GM19238 (cell line): Measurements from ENCODE around the gene ARHGEF16.

ENCODE experiments used
- DNase-seq: peaks from one replicate; pipeline ENCODE4 v3.0.0; 2011; ENCODE audit warnings: low spot score; ENCODE audit not compliant: insufficient read length

ARHGEF16 gene

DNA sequence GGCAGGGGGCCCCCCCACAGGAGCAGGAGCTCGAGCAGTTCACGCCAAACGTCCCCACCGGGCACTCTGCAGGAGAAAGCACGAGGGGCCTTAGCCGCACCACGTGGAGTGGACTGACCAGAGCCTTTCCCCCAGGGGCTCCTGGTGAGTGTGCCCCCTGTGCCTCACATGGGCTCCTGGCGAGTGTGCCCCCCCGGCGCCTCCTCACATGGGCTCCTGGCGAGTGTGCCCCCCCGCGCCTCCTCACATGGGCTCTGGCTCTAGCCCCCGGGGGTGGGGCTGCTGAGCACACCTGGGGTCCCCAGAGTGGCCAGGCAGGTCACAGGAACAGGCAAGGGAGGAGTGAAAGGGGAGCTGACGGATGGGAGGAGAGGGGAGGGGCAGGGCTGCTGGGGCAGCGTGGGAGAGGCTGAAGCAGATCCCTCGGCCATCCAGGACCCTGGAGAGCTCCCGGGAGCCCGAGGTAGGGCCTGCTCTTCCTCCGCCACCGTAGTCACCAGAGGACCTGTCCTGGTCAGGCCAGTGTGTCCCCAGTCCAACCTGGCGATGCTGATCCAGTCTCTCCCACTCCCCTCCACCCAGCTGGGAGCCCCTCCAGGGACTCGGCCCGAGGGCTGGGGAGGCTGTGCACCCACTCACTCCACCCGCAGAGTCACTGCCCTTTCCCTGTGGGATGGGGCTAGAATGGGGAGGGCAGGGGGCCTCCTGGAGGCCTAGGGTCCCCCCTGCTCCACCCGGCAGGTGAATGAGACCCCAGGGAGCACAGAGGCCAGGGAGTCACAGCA, 47.6 kb downstream of the ARHGEF16 start:
- peak; percentile 44 for DNase-seq

DNA sequence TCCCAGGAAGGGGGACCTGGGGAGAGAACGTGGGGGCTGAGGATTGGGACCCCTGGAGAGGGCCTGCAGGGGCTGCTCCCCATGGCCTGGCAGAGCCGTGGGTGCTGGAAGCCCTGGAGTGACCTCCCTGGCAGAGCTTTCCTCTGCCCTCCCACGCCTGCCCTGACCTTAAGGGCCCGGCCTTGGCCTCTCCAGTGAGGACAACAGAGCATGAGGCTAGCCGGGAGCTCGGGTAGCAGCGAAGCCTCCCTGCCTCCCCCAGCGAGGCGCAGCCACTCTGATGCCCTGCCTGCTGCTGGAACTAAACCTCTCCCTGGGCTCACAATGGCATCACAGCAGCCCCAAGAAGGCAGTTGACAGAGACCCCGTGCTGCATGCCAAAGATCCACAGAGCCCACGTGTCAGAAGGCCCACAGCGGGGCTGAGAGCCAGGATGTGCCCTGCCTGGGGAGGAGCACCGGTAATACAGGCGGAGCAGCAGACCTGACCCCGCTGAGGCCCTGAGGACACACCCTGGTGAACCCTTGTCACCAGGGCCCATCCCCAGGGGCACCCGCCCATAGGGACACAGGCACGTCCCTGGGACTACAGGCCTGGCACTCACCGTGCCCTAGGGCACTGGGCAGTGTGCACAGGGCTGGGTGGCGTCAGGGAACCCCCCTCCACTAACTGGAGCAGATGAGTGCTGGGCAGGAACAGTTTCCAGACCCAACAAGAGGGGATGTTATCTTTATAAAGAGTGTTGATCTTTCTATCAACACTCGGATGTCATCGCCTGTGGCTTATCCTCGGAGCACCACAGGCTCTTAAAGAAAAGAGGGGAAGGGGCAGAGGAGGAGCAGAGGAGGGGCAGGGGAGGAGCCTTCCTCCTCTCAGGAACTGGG, 48.4 kb downstream of the ARHGEF16 start:
- no peak for DNase-seq

DNA sequence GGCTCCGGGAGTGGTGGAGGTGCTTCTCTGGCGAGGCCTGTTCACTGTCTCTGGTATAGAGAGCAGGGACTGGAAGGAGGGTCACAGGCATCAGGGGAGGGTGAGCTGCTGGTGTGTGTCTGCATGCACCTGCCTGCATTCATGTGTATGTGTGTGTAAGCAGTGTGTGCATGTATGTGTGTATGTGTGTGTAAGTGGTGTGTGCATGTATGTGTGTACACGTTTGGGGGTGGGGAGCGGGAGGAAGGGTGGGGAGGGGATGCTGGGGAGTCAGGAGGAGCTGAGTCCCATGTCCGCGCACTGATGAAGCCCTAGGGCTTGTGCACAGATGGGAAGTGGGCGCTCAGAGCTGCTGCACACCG, 49.0 kb downstream of the ARHGEF16 start:
- no peak for DNase-seq

DNA sequence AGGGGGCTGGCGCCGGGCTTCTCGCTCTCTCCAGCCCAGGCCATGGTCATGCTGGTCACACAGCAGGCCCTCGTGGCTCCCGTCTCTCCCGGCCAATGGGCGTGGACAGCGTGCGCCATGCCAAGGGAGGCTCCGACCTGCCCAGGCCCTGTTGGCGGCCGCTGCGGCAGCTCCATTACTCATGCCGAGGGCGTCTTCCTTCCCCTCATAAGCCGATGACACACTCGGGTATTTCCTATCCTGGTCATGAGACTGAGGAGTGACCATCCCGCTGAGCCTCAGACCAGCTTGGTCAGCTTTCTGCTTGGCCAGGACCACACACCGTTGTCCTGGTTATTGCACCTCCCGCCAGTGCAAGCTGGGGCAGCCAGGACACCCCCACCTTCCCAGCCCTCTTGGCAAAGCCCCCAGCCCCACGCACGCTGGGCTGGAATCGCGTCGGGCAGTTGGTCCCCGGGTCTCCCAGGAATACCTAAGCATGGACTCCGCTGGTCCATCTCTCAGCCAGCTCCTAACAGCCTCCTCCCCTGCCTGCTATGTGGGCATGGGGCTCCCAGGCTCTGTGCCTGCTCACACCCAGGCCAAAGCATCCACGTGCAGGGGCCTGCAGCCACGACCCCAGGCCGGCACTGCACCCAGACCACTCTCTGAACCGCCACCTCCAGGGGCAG, 49.8 kb downstream of the ARHGEF16 start:
- DNase-seq: no peak

DNA sequence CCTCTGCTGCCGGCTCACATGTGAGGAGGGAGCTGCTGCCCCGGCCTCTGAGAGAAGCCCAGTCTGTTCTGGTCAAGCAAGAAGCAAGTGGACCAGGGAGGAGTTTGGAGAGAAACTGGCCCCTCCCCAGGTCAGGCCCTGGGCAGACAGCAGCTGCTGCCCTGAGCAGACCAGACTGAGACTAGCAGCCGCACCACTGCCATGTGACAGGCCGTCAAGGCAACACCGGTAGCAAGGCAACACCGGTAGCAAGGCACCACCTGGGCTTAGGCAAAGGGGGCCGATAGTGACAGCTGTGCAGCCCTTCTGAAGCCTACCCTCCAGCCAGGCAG, 50.3 kb downstream of the ARHGEF16 start:
- no peak for DNase-seq

DNA sequence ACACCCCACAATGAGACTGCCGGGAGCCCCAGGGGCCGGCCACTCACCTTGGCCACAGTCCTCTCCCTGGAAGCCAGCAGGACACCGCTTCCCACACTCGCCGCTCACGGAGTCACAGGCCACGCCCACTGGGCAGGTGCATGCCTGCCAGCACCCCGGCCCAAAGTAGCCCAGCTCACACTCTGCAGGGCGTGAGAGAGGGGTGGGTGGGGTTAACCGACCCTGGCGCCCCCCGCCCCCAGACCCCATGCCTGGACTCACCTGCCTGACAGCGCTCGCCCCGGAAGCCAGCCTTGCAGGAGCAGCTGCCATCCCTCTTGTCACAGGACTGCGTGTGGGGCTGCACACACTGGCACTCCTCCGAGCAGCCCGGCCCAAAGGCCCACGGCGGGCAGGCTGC, 50.7 kb downstream of the ARHGEF16 start:
- no peak for DNase-seq

DNA sequence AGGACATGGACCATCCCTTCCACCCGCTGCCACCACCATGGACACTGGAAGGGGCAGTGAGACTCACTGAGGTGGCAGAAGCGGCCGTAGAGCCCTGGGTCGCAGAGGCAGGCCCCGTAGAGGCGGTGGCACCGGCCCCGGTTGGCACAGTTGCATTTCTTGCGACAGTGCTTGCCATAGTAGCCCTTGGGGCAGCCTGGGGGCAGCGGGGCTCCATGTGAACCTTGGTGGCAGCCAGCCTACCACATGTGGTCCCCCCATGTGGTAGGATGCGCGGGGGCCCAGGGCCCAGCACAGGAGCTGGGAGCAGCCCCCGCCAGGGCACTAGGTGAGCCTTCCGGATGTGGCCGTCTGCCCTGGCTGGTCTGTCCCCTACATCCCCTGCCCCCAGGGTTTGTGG, 51.6 kb downstream of the ARHGEF16 start:
- DNase-seq: no peak

DNA sequence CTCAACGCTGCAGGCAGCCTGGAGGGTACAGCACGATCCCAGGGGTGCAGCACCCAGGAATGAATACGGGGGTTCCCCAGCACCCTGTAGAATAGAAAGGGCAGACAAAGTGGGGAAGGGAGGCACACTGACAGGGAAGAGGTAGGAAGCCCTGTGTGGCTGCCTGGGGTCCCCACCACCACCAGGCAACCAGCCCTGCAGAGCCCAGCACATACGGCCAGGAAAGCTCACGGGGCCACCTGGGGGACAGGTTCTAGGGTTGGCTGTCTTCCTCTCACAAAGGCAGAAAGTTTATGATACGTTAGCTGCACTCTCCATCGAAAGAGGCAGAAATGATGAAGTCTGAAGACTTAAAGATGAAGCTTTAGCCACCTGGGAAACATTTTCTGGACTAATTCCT, 52.5 kb downstream of the ARHGEF16 start:
- DNase-seq: no peak

DNA sequence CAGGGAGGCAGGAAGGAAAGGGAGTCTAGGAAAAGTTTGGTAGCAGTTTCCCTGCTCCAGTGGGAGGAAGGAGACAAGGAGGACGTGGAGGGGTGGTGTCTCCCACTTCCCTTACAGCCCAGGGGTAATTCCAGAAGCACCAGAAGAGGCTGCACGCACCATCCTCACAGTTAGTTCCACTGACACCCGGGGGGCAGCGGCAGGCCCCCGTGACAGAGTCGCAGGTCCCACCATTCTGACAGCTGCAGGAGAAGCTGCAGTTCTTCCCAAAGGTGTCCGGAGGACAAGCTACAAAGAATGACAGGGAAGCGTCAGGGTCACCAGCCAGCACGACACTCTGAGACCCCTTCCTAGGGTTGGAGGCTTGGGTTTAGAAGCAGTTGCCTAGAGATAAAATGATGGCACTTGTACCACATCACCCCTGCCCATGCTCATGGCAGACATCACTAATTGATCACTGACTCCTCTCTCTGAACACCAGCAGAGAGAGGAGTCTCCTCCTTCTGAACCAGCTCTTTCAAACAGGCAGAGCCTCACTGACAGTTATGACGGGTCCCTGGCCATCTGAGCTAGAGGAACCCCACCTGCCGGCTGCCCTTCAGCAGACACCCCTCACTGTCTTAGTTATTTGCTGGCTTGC, 53.3 kb downstream of the ARHGEF16 start:
- DNase-seq: no peak

DNA sequence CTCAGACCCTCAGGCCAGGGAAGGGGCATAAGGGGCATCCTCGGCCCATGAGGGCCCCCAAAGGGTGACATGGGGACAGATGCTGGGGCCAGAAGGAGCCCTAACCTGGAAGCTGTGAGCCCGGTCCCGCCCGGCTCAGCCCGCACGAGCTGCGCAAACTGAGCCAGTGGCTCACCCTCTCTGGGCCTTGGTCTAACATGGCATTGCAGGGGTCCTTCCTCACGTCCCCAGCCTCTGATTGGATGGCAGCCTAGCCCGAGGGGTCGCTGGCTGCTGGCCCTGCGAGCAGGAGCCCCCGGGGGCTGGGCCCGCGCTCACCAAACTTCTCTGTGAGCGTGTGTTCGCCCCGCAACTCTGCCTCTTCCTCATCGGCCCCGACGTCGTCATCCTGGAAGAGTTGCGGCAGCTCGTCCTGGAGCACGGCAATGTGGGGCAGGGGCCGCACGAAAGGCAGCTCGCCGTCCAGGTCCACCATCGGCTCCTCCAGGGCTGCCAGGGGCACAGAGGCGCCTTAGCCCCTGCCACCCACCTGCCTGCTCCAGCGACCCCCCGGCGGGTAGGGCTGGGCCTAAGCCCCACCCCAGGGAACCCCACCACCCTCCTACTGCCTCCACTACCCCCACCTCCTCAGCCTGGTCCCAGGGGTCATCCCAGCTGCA, 54.4 kb downstream of the ARHGEF16 start:
- DNase-seq: no peak

DNA sequence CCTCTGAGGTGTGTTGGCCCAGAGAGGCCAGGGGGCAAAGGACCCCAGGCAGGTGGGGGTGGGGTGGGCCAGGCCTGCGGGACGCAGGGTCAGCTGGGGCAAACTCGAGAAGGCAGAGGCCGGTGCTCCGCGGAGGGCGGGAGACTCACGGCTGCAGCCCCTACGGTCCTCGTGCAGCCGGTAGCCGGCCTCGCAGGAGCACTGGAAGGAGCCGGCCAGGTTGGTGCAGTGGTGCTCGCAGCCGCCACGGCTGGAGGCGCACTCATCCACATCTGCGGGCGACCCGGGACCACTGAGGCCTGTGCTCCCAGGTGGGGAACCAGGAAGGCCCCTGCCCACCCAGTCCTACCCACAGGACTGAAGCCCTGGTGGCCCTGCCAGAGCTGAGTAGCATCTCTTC, 55.3 kb downstream of the ARHGEF16 start:
- DNase-seq: no peak

DNA sequence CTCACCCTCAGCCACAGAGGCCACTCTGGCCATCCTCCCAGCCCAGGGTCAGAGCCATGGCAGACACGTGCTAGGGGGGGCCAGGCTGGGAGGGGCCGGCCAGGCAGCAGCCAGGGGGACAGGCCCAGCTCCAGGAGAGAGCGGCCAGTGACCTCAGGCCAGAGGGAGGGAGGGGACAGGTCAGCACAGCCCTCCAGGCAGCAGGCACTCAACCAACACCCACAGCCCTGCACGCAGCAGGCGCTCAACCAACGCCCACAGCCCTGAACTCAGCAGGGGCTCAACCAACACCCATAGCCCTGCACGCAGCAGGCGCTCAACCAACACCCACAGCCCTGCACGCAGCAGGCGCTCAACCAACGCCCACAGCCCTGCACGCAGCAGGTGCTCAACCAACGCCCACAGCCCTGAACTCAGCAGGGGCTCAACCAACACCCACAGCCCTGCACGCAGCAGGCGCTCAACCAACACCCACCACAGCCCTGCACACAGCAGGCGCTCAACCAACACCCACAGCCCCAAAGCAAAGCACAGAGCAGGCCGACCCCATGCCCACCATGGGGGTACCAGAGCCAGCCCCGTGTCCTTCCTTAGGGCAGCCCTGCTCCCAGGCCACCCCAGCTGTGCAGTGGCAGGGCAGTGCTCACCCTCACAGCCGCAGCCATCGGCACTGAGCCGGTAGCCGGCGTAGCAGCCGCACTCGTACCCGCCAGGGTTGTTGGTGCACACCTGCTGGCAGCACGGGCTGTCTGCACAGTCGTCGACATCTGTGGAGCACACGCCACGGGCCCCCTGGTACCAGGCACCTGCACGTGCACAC, 55.9 kb downstream of the ARHGEF16 start:
- DNase-seq: no peak

DNA sequence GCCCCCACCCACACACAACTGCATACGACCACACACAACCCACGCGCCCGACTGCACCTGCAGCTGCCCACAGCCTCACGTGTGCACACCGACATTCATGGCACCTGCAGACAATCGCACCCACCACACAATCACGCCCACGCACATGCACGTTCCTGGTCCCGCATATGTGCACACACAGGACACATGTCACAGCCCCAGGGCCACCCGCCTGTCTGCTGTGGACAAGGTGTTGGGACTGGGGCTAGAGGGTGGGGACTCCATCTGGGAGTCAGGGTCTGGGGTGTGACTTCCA, 56.4 kb downstream of the ARHGEF16 start:
- DNase-seq: no peak

DNA sequence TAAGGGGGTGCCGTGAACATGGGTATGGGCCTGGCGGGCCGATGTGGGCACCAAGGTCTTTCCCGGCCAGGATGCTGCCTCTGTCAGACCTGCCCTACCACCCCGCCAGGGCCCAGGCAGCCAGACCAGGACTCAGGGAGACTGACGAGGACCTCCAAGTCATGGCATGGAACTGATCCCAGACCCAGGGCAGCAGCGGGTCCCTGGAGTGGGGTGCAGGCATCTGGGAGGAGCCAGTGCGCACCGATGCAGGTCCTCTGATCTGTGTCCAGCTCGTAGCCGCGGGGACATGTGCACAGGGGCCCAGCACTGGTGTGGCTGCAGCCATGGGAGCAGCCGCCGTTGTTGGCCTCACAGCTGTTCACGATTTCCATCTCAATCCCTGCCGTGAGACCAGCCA, 56.8 kb downstream of the ARHGEF16 start:
- DNase-seq: no peak

DNA sequence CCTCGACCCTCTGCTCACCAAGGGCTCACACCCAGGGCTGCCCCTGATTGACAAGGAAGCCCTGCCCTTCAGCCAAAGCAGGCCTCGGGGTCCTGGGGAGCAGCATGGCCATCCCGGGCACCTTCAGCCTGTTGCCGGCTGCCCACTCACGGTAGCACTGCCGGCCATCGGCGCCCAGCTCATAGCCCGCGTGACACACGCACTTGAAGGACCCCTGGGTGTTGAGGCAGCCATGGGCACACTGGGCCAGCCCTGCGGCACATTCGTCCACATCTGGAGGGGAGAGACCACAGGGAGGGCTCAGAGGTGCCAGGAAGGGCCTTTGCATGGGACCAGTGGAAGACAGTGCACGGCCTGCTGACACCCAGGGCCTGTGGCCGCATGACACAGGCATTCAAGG, 57.4 kb downstream of the ARHGEF16 start:
- no peak for DNase-seq

DNA sequence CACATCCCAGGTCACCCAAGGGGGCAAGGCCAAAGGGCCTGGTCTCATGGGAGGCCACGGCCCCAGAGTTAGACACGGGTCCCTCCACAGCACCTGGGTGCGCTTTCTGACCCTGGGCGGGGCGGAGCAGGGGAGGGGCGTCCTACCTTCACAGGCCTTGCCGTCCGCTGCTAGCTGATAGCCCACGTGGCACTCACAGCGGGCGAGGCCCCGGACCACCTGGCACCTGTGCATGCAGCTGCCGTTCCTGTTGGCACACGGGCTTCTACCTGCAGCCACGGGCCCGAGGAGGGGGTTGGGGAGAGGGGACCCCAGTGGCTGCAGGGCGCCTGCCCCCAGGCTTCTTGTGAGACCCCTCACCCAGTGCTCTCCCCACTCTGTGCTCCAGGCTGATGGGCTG, 59.9 kb downstream of the ARHGEF16 start:
- no peak for DNase-seq

DNA sequence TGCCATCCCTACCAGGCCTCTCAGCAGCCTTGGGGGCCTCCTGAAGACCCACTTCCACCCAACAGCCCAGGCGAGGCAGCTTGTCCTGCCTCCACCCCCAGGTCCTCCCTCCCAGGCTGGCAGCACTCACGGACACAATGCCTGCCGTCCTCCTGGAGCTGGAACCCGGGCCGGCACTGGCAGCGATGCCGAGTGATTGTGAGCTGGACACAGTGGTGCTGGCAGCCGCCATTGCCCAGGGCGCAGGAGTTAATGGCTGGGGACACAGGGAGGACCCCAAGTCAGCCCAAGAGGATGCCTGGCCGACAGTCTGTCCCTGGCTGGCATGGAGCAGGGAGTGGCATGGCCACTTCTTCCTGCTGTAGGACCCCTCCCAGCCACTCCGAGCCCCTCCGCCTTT, 60.8 kb downstream of the ARHGEF16 start:
- no peak for DNase-seq

DNA sequence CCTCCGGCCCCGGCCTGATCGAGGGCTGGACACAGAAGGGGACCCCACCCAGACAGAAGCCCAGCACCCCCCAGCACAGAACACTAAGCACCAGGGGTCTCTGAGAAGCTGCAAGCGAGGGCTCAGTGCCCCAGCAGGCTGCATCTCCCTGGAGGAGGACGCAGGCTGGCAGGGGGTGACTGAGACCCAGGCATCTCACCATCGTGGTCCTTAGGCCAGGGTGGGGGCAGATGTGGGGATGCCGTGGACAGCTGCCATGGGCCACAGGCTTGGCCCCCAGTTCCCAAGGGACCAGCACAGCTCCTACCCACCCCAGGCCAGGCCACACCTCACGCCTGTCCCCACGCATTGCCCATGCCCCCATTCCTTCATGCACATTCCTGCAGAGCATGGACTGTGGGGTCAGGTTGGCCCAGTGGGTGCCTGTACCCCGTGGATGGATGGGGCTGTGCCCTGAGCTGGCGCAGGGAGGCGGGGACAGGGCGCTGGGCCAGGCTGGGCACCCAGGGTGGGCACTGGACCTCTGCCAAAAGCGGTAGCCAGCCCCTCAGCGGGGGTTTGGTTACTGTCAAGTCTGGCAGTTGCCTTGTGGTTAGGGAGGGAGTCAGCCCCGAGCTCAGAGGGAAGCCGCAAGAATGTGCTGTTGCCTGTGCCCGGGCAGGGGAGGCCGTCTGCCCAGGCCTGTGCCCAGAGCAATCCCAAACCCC, 61.5 kb downstream of the ARHGEF16 start:
- DNase-seq: no peak

DNA sequence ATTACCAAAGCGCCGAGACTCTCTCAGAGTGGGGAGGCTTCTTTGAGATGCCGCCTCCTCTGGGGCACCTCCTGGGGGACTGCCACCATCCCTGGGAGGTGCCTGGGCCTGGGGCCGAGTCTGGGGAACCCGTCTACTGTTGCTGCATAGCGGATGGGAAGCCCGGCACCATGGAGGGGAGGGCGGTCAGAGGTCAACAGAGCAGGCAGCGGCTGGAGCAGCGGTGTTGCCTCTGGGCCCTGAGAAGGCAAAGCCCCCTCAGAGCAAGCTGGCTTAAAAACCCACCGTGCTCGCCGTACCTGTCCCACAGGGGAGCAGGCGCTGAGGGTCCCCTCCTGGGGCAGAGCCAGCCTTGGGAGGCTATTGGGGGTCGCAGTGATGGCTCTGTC, 62.0 kb downstream of the ARHGEF16 start:
- DNase-seq: no peak
